CD14-positive monocyte (primary cell): Measurements from ENCODE around the gene MYL2. TPM values are rescaled to one million over a fixed set of nuclear protein-coding genes. Genes with fewer than 3 reads are reported as not detected.

Experiments
- DNase-seq, 3 donors: peaks; one replicate each; pipeline ENCODE4 v3.0.0-alpha.2; 2011 to 2022
- H2AFZ ChIP-seq: 2 replicates; pipeline ENCODE4 v1.6.0; 2012; ENCODE audit warnings: mild to moderate bottlenecking, low read depth, low read length, inconsistent platforms; ENCODE audit not compliant: insufficient read depth, poor library complexity, severe bottlenecking
- H3K27ac ChIP-seq, 2 donors: 1 replicate in 1 of 2; 2 replicates in 1 of 2; pipeline ENCODE4 v1.5.1; 2012 to 2013; ENCODE audit warnings: low read length in 2 of 2, control low read depth in 1 of 2, inconsistent platforms in 1 of 2, low read depth in 1 of 2, mild to moderate bottlenecking in 1 of 2
- H3K27me3 ChIP-seq, 2 donors: one replicate each; pipeline versions ENCODE4 v1.6.0 to v1.6.1; 2011 to 2013; ENCODE audit warnings: low read length in 2 of 2; ENCODE audit not compliant: control insufficient read depth in 2 of 2, insufficient read depth in 2 of 2
- H3K36me3 ChIP-seq, 2 donors: replicated peaks in 1 of 2; 1 replicate in 1 of 2; 2 replicates in 1 of 2; pipeline versions ENCODE4 v1.5.1 to v1.6.1; 2012 to 2013; ENCODE audit warnings: low read length in 2 of 2, control low read depth in 1 of 2, inconsistent platforms in 1 of 2, mild to moderate bottlenecking in 1 of 2; ENCODE audit not compliant: insufficient read depth in 2 of 2, control insufficient read depth in 1 of 2
- H3K4me1 ChIP-seq, 2 donors: 1 replicate in 1 of 2; 2 replicates in 1 of 2; pipeline versions ENCODE4 v1.5.1 to v1.6.1; 2012 to 2013; ENCODE audit warnings: low read length in 2 of 2, control low read depth in 1 of 2, inconsistent platforms in 1 of 2, mild to moderate bottlenecking in 1 of 2, moderate library complexity in 1 of 2; ENCODE audit not compliant: insufficient read depth in 2 of 2, control insufficient read depth in 1 of 2
- H3K4me2 ChIP-seq: replicated peaks from 2 replicates; pipeline ENCODE3; 2012; ENCODE audit warnings: low read length, moderate library complexity, mild to moderate bottlenecking; ENCODE audit not compliant: poor library complexity, severe bottlenecking; ENCODE audit errors: extremely low read depth
- H3K4me3 ChIP-seq, 3 experiments: fragments of 200-600 bp in 1 of 3; sonication (generic) in 1 of 3; replicated peaks in 1 of 3; 1 replicate in 2 of 3; 2 replicates in 1 of 3; pipeline ENCODE4 v1.5.1; 2011 to 2013; ENCODE audit warnings: low read length in 3 of 3, mild to moderate bottlenecking in 3 of 3, control low read depth in 2 of 3, low read depth in 2 of 3, inconsistent platforms in 1 of 3, moderate library complexity in 1 of 3
- H3K79me2 ChIP-seq: 2 replicates; pipeline ENCODE4 v1.6.0; 2012; ENCODE audit warnings: mild to moderate bottlenecking, control low read depth, inconsistent platforms, low read length, moderate library complexity; ENCODE audit not compliant: insufficient read depth
- H3K9ac ChIP-seq: 2 replicates; pipeline ENCODE4 v1.6.0; 2017; ENCODE audit warnings: low read length, mild to moderate bottlenecking; ENCODE audit not compliant: insufficient read depth, poor library complexity, severe bottlenecking
- H3K9me3 ChIP-seq, 2 donors: replicated peaks in 1 of 2; 1 replicate in 1 of 2; 2 replicates in 1 of 2; pipeline versions ENCODE4 v1.5.1 to v1.6.1; 2012 to 2013; ENCODE audit warnings: low read length in 2 of 2, control low read depth in 1 of 2; ENCODE audit not compliant: control insufficient read depth in 1 of 2, insufficient read depth in 1 of 2
- H4K20me1 ChIP-seq: 2 replicates; pipeline ENCODE4 v1.6.0; 2012; ENCODE audit warnings: mild to moderate bottlenecking, low read length, control low read depth, moderate library complexity; ENCODE audit not compliant: insufficient read depth
- H3K27ac Mint-ChIP-seq, 7 donors: one replicate each; pipeline ENCODE4 v1.8.0; 2020; ENCODE audit warnings: mild to moderate bottlenecking in 7 of 7, mixed read lengths in 7 of 7, moderate library complexity in 6 of 7, inconsistent platforms in 2 of 7
- H3K27me3 Mint-ChIP-seq, 3 donors: one replicate each; pipeline ENCODE4 v1.8.0; 2021 to 2022; ENCODE audit warnings: low read depth in 3 of 3, mild to moderate bottlenecking in 3 of 3, mixed read lengths in 3 of 3, moderate library complexity in 3 of 3, inconsistent platforms in 1 of 3
- H3K36me3 Mint-ChIP-seq, 2 donors: one replicate each; pipeline ENCODE4 v1.8.0; 2020; ENCODE audit warnings: mixed read lengths in 2 of 2, inconsistent platforms in 1 of 2, mild to moderate bottlenecking in 1 of 2
- H3K4me1 Mint-ChIP-seq: one replicate; pipeline ENCODE4 v1.8.0; 2020; ENCODE audit warnings: mild to moderate bottlenecking, mixed read lengths
- H3K4me3 Mint-ChIP-seq, 2 donors: one replicate each; pipeline ENCODE4 v1.8.0; 2020; ENCODE audit warnings: mild to moderate bottlenecking in 2 of 2, mixed read lengths in 2 of 2, moderate library complexity in 1 of 2
- H3K9me3 Mint-ChIP-seq, 7 donors: one replicate each; pipeline ENCODE4 v1.8.0; 2020 to 2022; ENCODE audit warnings: mixed read lengths in 7 of 7, mild to moderate bottlenecking in 6 of 7, moderate library complexity in 6 of 7, inconsistent platforms in 2 of 7
- WGBS: methylation state at CpG from one replicate; pipeline ENCODE4 v1.1.5; 2013; ENCODE audit warnings: missing lambda C conversion rate; ENCODE audit not compliant: insufficient coverage; 5-methylcytosine and 5-hydroxymethylcytosine counted together
- intact Hi-C, 2 donors: fragments of 100-400 bp; cut with micrococcal nuclease; formaldehyde crosslinking; loops; one replicate each; pipeline versions ENCODE4 v1.15.0 to v1.15.1; 2023
- polyA plus RNA-seq, 3 donors: library from polyadenylated mRNA; depleted of rRNA in 1 of 3; unstranded in 2 of 3; stranded (reverse) in 1 of 3; fragments of 300-500 nt in 2 of 3; fragments of >200 nt in 1 of 3; fragmentation: Illumina TruSeq in 2 of 3; gene quantifications; 1 replicate in 2 of 3; 2 replicates in 1 of 3; pipeline ENCODE4 v1.2.3, GENCODE V29; 2012 to 2021
- TF ChIP-seq, protein P1 (sequence below): fragments of 200-600 bp; IDR thresholded peaks from one replicate; pipeline ENCODE4 v1.8.0; 2022; ENCODE audit warnings: antibody characterized with exemption, mild to moderate bottlenecking

MYL2 gene
- polyA plus RNA-seq, 3 donors, result not detected

- no peaks in the 10 kb centered on the region for H3K27me3 ChIP-seq
- no peaks in the 10 kb centered on the region for H3K36me3 Mint-ChIP-seq
- peaks cover 0 to 4% of the 10 kb centered on the region in 2 donors for H3K9me3 ChIP-seq
- intact Hi-C loops, result loop anchor here in 1 of 2 donors (2.0 kb wide), 1 partner anchor 441 kb away; no protein-coding TSS in a partner anchor
- no peak overlapping the region for H3K9ac ChIP-seq
- no peak overlapping the region for H3K4me3 ChIP-seq
- no peak overlapping the region for H3K4me2 ChIP-seq
- no peak for DNase-seq
- H3K27ac Mint-ChIP-seq, result no peak overlapping the region
- TF ChIP-seq, protein P1, sequence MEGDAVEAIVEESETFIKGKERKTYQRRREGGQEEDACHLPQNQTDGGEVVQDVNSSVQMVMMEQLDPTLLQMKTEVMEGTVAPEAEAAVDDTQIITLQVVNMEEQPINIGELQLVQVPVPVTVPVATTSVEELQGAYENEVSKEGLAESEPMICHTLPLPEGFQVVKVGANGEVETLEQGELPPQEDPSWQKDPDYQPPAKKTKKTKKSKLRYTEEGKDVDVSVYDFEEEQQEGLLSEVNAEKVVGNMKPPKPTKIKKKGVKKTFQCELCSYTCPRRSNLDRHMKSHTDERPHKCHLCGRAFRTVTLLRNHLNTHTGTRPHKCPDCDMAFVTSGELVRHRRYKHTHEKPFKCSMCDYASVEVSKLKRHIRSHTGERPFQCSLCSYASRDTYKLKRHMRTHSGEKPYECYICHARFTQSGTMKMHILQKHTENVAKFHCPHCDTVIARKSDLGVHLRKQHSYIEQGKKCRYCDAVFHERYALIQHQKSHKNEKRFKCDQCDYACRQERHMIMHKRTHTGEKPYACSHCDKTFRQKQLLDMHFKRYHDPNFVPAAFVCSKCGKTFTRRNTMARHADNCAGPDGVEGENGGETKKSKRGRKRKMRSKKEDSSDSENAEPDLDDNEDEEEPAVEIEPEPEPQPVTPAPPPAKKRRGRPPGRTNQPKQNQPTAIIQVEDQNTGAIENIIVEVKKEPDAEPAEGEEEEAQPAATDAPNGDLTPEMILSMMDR, result no peak
- no peak overlapping the region for H3K27ac ChIP-seq
- no peak overlapping the region for H3K4me3 Mint-ChIP-seq
- peaks cover 4% of the 10 kb centered on the region for H3K4me1 Mint-ChIP-seq
- peaks cover 3 to 6% (median 3%) of the 10 kb centered on the region in 3 donors for H3K27me3 Mint-ChIP-seq
- H3K9me3 Mint-ChIP-seq, result peaks cover 0 to 3% (median 0%) of the 10 kb centered on the region in 7 donors
- H4K20me1 ChIP-seq, result no peaks in the 10 kb centered on the region
- H3K36me3 ChIP-seq, result no peaks in the 10 kb centered on the region
- peaks cover 1% of the 10 kb centered on the region in 2 donors for H3K4me1 ChIP-seq
- no peaks in the 10 kb centered on the region for H3K79me2 ChIP-seq
- no peak overlapping the region for H2AFZ ChIP-seq
- 91% methylated on average over 12 of the region's 12 CpGs for WGBS
Observed at GRCh38 chr12:110889361-110889760, 31.0 kb downstream of the MYL2 start.

- Histone ChIP-seq H3K27me3 (no peaks in the 10 kb centered on the region), H3K9me3 (no peaks in the 10 kb centered on the region), H3K9ac (peak overlapping the region; percentile 54), H3K79me2 (no peaks in the 10 kb centered on the region), H3K4me1 (no peaks in the 10 kb centered on the region), H3K27ac (peak overlapping the region in 1 of 2 donors; percentile 71), H3K36me3 (no peaks in the 10 kb centered on the region), H3K4me3 (peak overlapping the region in 2 of 3 experiments; percentile 63 to 75), H4K20me1 (no peaks in the 10 kb centered on the region), H3K4me2 (peak overlapping the region; percentile 64), H2AFZ (peak overlapping the region; percentile 80)
- H3K27me3 Mint-ChIP-seq, result peaks cover 2 to 6% (median 3%) of the 10 kb centered on the region in 3 donors
- intact Hi-C loops, result loop anchor here in 1 of 2 donors (2.0 kb wide), 1 partner anchor 440 kb away; no protein-coding TSS in a partner anchor
- DNase-seq, result no peak
- H3K4me3 Mint-ChIP-seq, result no peak overlapping the region
- TF ChIP-seq, protein P1, result peak; percentile 69
- 28% methylated on average over 3 of the region's 5 CpGs for WGBS
- peaks cover 2% of the 10 kb centered on the region for H3K4me1 Mint-ChIP-seq
- H3K27ac Mint-ChIP-seq, result peak overlapping the region in 3 of 7 donors; percentile 26 to 83 (median 51)
- no peaks in the 10 kb centered on the region for H3K9me3 Mint-ChIP-seq
- H3K36me3 Mint-ChIP-seq, result no peaks in the 10 kb centered on the region
Observed at GRCh38 chr12:110888256-110888991, 32.0 kb downstream of the MYL2 start.
